H1 (cell line): Measurements from ENCODE around the gene GRK5. TPM values are rescaled to one million over a fixed set of nuclear protein-coding genes. Genes with fewer than 3 reads are reported as not detected.

Experiments
- BACH1 ChIP-seq: IDR thresholded peaks from 2 replicates; pipeline ENCODE4 v1.6.1; 2012; ENCODE audit warnings: low read length, improper control_type of control experiment
- CHD7 ChIP-seq: fragments of 300-600 bp; sonication (generic); IDR thresholded peaks from 2 replicates; pipeline ENCODE4 v1.7.1; 2012; ENCODE audit warnings: low read length, moderate library complexity, mild to moderate bottlenecking, inconsistent platforms; ENCODE audit not compliant: insufficient replicate concordance
- CTBP2 ChIP-seq: IDR thresholded peaks from 2 replicates; pipeline ENCODE4 v1.7.0; 2011; ENCODE audit warnings: borderline replicate concordance, mild to moderate bottlenecking, moderate library complexity, mixed read lengths, low read length; ENCODE audit not compliant: insufficient read depth, insufficient read length
- CTCF ChIP-seq, 3 experiments: IDR thresholded peaks; 1 replicate in 2 of 3; 2 replicates in 1 of 3; pipeline versions ENCODE4 v1.5.1 to v1.6.1; 2011; ENCODE audit warnings: low read length in 3 of 3, mild to moderate bottlenecking in 3 of 3, inconsistent platforms in 2 of 3, low read depth in 1 of 3, moderate library complexity in 1 of 3; ENCODE audit not compliant: insufficient read depth in 1 of 3; ENCODE audit errors: control extremely low read depth in 1 of 3
- HDAC6 ChIP-seq: IDR thresholded peaks from one replicate; pipeline ENCODE4 v1.7.1; 2012; ENCODE audit warnings: low read depth, mild to moderate bottlenecking, inconsistent platforms, low read length, moderate library complexity
- RAD21 ChIP-seq, 2 experiments: IDR thresholded peaks in 1 of 2; conservative IDR thresholded peaks in 1 of 2; 2 replicates each; pipeline ENCODE4 v1.6.1; 2011; ENCODE audit warnings: low read depth in 2 of 2, low read length in 2 of 2, improper control_type of control experiment in 1 of 2, inconsistent platforms in 1 of 2, mild to moderate bottlenecking in 1 of 2, moderate library complexity in 1 of 2
- TCF12 ChIP-seq: IDR thresholded peaks from 2 replicates; pipeline ENCODE4 v1.6.1; 2011; ENCODE audit warnings: low read depth, mild to moderate bottlenecking, low read length
- polyA plus RNA-seq, 7 experiments: library from polyadenylated mRNA; depleted of rRNA in 3 of 7; stranded (reverse) in 5 of 7; unstranded in 2 of 7; fragments of >200 nt in 5 of 7; fragments of 200-250 nt in 2 of 7; gene quantifications; 1 replicate in 5 of 7; 2 replicates in 1 of 7; 4 replicates in 1 of 7; pipeline versions ENCODE4 v1.2.1 to v1.2.3, GENCODE V29; 2011 to 2013; ENCODE audit warnings: missing spikeins in 2 of 7, mixed read lengths in 2 of 7
- total RNA-seq: library from RNA; stranded (reverse); fragmentation: NEBNext Ultra II Directional; extraction: Animal tissue kit (Norgen Biotek cat#: 25700); gene quantifications from 2 replicates; pipeline ENCODE4 v1.2.1, GENCODE V29; 2021

GRK5 gene
- total and polyA plus RNA-seq, 2 of the 8 experiments (the other 6 are each of a cell fraction or from before 2014, with no cell fraction given), result 0.54 to 2.5 TPM

GRCh38 chr10:119233123-119233820 lies 25.9 kb downstream of the GRK5 start (continued):
- TF ChIP-seq CHD7, result no peak
- TF ChIP-seq RAD21 (IDR thresholded peaks at IDR 0.05 in 1 of 2, conservative IDR thresholded peaks at IDR 0.05 in 1 of 2; ENCODE audit: low read depth in 2 of 2, low read length in 2 of 2), result no peak
- TF ChIP-seq CTBP2, result no peak
- TF ChIP-seq HDAC6, result no peak
- TF ChIP-seq CTCF (IDR thresholded peaks at IDR 0.05; ENCODE audit: control extremely low read depth in 1 of 3, insufficient read depth in 1 of 3, low read depth in 1 of 3, low read length in 3 of 3), result no peak
- TF ChIP-seq TCF12, result no peak
- TF ChIP-seq BACH1, result no peak
